Activated naive CD8-positive, alpha-beta T cell treated with anti-CD3 and anti-CD28 coated beads, Interleukin-2, amount 10 ng/mL, durations not matched to agents 7 days and 5 days (primary cell): Measurements from ENCODE around the gene TRPM4. TPM values are rescaled to one million over a fixed set of nuclear protein-coding genes. Genes with fewer than 3 reads are reported as not detected.

Experiments
- ATAC-seq: fragments of 150-1000 bp; cut with Tn5 transposase; one replicate; pipeline ENCODE4 v1.10.0; 2021; ENCODE audit warnings: low read depth, moderate library complexity
- POLR2A ChIA-PET: fragments of 350-600 bp; sonication (Branson Sonifier 250); formaldehyde crosslinking; loops from one replicate; lab custom pipeline; 2021; ENCODE audit warnings: antibody characterized with exemption; lab: Charles Lee
- DNase-seq: peaks from one replicate; pipeline ENCODE4 v3.0.0; 2021
- H3K27ac Mint-ChIP-seq: one replicate; pipeline ENCODE4 v1.8.0; 2022; ENCODE audit warnings: mild to moderate bottlenecking, mixed read lengths
- H3K27me3 Mint-ChIP-seq: one replicate; pipeline ENCODE4 v1.8.0; 2022; ENCODE audit warnings: mild to moderate bottlenecking, moderate library complexity, mixed read lengths
- H3K36me3 Mint-ChIP-seq: one replicate; pipeline ENCODE4 v1.8.0; 2021; ENCODE audit warnings: mild to moderate bottlenecking, mixed read lengths
- H3K4me1 Mint-ChIP-seq: one replicate; pipeline ENCODE4 v1.8.0; 2021; ENCODE audit warnings: mixed read lengths
- H3K4me3 Mint-ChIP-seq: one replicate; pipeline ENCODE4 v1.8.0; 2022; ENCODE audit warnings: mild to moderate bottlenecking, moderate library complexity, mixed read lengths
- H3K9me3 Mint-ChIP-seq: one replicate; pipeline ENCODE4 v1.8.0; 2021; ENCODE audit warnings: mixed read lengths
- total RNA-seq, 2 experiments: library from RNA; stranded (reverse); gene quantifications; one replicate each; pipeline ENCODE4 v1.2.3, GENCODE V29; 2021

The TRPM4 gene
- total RNA-seq, 2 experiments from 2014 or later, result 0.19 to 0.34 TPM

- no peak overlapping the region for H3K27ac Mint-ChIP-seq
- DNase-seq (no peak), ATAC-seq (no peak)
- H3K4me3 Mint-ChIP-seq, result peak overlapping the region; percentile 85
- POLR2A ChIA-PET, result no interaction called here
- H3K27me3 Mint-ChIP-seq, result peaks cover 72% of the 10 kb centered on the region
- H3K4me1 Mint-ChIP-seq, result peaks cover 20% of the 10 kb centered on the region
- no peaks in the 10 kb centered on the region for H3K36me3 Mint-ChIP-seq
- H3K9me3 Mint-ChIP-seq, result no peaks in the 10 kb centered on the region
These were observed 7.9 kb upstream of the TRPM4 start for GRCh38 chr19:49149652-49150105.

DNA sequence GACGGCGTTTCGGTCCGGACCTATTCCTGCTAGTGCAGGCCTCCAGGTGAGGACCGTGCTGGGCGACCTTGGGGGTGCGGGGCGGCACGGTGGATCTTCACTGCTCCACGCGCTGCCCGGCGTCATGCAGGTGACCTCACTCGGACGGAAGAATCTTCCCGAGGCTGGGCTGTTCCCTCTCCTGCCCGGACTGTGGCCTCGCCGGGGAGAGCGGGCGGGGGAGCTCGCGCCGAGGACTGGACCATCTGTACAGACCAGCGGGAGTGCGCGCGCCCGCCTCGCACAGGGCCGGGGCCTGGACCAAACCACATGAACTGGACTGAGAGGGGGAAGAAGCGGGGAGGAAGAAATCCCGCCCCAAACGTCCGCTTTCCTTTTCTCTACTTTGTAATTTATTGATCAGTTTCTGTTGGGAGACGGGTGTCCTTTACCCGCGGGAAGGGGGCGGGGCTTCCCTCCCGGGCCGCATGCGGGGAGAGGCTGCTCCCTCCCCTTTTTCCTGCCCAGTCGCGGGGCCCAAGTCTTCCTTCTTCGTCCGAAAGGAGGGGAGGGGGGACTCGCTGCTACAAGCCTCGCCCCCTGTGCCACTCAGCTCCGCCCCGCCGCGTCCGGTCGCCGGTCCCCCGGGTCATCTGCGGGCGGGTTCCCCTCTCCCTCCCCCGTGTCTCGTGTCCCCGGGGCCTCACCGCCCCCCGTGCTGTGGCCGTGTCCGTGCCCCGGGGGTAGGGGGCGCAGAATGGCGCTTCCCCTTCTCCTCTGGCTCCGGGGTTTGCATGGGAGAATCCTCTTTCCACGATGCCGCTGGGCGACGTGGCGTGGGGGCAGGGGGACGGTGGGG lies 7.3 kb upstream of the TRPM4 start:
- Mint-ChIP-seq H3K4me1 (peaks cover 20% of the 10 kb centered on the region), H3K27ac (peak overlapping the region; percentile 54), H3K9me3 (no peaks in the 10 kb centered on the region), H3K4me3 (peak overlapping the region; percentile 85), H3K27me3 (peaks cover 72% of the 10 kb centered on the region), H3K36me3 (no peaks in the 10 kb centered on the region)
- ATAC-seq, result peak; percentile 13
- POLR2A ChIA-PET, result interaction anchor here (0.5 to 0.6 kb wide), 2 partner anchors 76 to 660 kb away, joined by 4 read pairs; no protein-coding TSS in a partner anchor
- peak; percentile 66 for DNase-seq

DNA sequence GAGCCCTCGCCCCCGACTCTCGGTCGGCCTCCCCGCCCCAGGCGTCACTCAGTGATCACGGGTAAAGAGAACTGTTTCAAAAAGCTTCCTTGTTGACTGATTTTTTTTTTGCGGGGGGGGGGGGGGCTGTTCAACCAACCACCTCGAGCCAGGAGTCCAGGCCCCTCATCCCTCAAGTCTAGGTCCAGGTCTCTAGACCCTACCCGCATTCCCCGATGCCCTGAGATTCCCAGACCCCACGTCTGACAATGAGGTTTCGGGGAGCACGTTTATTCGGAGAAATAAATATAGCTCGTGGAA lies 6.7 kb upstream of the TRPM4 start:
- H3K9me3 Mint-ChIP-seq, result no peaks in the 10 kb centered on the region
- ATAC-seq (no peak), DNase-seq (no peak)
- H3K27me3 Mint-ChIP-seq, result peaks cover 70% of the 10 kb centered on the region
- H3K4me1 Mint-ChIP-seq, result peaks cover 16% of the 10 kb centered on the region
- H3K4me3 Mint-ChIP-seq, result peak overlapping the region; percentile 85
- no peak overlapping the region for H3K27ac Mint-ChIP-seq
- H3K36me3 Mint-ChIP-seq, result no peaks in the 10 kb centered on the region
- POLR2A ChIA-PET, result no interaction called here

GRCh38 chr19:49151267-49152118 lies 6.1 kb upstream of the TRPM4 start:
- peaks cover 12% of the 10 kb centered on the region for H3K4me1 Mint-ChIP-seq
- H3K36me3 Mint-ChIP-seq, result no peaks in the 10 kb centered on the region
- ATAC-seq, result no peak
- DNase-seq, result peak; percentile 63
- H3K9me3 Mint-ChIP-seq, result no peaks in the 10 kb centered on the region
- H3K27ac Mint-ChIP-seq, result no peak overlapping the region
- POLR2A ChIA-PET, result interaction anchor here (1.1 kb wide), 1 partner anchor 25 kb away, joined by 4 read pairs; no protein-coding TSS in a partner anchor
- H3K4me3 Mint-ChIP-seq, result no peak overlapping the region
- H3K27me3 Mint-ChIP-seq, result peaks cover 69% of the 10 kb centered on the region

- ATAC-seq (no peak), DNase-seq (no peak)
- POLR2A ChIA-PET, result interaction anchor here (1.1 kb wide), 1 partner anchor 24 kb away, joined by 4 read pairs; no protein-coding TSS in a partner anchor
These were observed 5.5 kb upstream of the TRPM4 start for GRCh38 chr19:49152119-49152550.

GRCh38 chr19:49153167-49153809 lies 4.3 kb upstream of the TRPM4 start:
- H3K27me3 Mint-ChIP-seq, result peaks cover 64% of the 10 kb centered on the region
- POLR2A ChIA-PET, result no interaction called here
- H3K27ac Mint-ChIP-seq, result peak overlapping the region; percentile 73

More at GRCh38 chr19:49152119-49152550, 5.5 kb upstream of the TRPM4 start:
- Mint-ChIP-seq H3K4me3 (no peak overlapping the region), H3K9me3 (no peaks in the 10 kb centered on the region), H3K27me3 (peaks cover 65% of the 10 kb centered on the region), H3K27ac (no peak overlapping the region), H3K36me3 (no peaks in the 10 kb centered on the region), H3K4me1 (peaks cover 12% of the 10 kb centered on the region)

DNA sequence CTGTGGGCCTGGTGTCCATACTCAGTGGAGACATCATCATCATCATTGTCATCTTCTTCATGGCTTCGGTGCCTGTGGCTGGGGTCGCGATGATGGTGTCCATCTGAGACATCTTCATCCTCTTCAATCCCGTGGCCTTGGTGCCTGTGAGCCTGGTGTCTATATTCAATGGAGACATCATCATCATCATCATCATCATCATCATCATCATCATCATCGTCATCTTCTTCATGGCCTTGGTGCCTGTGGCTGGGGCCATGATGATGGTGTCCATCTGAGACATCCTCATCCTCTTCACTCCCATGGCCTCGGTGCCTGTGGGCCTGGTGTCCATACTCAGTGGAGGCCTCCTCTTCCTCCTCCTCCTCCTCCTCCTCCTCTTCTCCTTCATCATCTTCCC lies 3.3 kb upstream of the TRPM4 start:
- Mint-ChIP-seq H3K27ac (no peak overlapping the region), H3K9me3 (no peaks in the 10 kb centered on the region), H3K36me3 (no peaks in the 10 kb centered on the region), H3K27me3 (peaks cover 60% of the 10 kb centered on the region), H3K4me1 (peaks cover 12% of the 10 kb centered on the region), H3K4me3 (no peak overlapping the region)
- ATAC-seq (no peak), DNase-seq (no peak)
- POLR2A ChIA-PET, result no interaction called here

More at GRCh38 chr19:49153167-49153809, 4.3 kb upstream of the TRPM4 start:
- H3K9me3 Mint-ChIP-seq, result no peaks in the 10 kb centered on the region
- H3K36me3 Mint-ChIP-seq, result no peaks in the 10 kb centered on the region
- H3K4me3 Mint-ChIP-seq, result no peak overlapping the region
- DNase-seq (no peak), ATAC-seq (no peak)
- peaks cover 13% of the 10 kb centered on the region for H3K4me1 Mint-ChIP-seq

DNA sequence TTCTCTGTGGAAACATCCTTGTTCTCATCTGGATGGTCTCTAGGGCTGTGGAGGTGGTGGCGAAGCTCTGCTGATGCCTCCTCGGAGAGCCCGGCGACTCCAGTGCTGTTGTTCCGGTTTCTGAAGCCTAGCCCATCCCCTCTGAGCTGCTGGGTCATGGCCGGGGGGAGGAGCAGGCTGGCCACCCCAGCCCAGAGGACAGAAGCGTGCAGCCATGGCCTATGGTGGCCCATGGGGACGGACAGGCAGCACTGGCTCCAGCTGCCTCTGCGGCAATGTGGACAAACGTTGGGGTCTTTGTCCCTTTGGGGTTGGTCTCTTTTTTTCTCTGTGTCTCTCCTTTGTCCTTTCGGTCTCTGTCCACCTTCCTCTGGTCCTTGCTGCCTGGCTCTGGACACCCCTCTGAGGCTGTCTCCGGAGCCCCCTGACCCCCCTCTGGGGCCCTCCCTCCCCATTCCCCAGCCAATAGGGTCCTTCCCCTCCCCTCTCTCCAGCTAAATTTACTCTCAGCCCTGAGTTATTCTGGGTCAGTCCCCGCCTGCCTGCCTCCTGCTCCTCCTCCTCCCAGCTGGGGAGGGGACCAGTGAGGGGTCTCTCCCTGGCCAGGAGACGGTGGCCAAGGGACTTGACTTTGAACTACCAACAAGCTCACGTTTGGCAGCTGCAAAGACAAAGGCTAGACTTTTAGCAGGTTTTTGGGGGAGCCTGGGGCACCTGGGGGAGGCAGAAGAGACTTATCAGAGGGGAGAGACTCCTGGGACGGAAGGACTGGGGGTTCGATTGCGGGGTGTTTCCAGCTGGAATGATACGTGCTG lies 2.4 kb upstream of the TRPM4 start, which contains the start of gene HRC:
HRC (minus strand) TSS at position 392 of the 815 bp plus-strand sequence; CDS start at position 233, 159 bp downstream.
- Mint-ChIP-seq H3K9me3 (no peaks in the 10 kb centered on the region), H3K4me1 (peaks cover 11% of the 10 kb centered on the region), H3K36me3 (no peaks in the 10 kb centered on the region), H3K27ac (no peak within 1 kb of the TSS), H3K27me3 (peaks cover 51% of the 10 kb centered on the region), H3K4me3 (no peak within 1 kb of the TSS)
- DNase-seq (no peak), ATAC-seq (no peak)
- POLR2A ChIA-PET, result interaction anchor here (0.8 kb wide), 1 partner anchor 22 kb away, joined by 4 read pairs; no protein-coding TSS in a partner anchor

DNA sequence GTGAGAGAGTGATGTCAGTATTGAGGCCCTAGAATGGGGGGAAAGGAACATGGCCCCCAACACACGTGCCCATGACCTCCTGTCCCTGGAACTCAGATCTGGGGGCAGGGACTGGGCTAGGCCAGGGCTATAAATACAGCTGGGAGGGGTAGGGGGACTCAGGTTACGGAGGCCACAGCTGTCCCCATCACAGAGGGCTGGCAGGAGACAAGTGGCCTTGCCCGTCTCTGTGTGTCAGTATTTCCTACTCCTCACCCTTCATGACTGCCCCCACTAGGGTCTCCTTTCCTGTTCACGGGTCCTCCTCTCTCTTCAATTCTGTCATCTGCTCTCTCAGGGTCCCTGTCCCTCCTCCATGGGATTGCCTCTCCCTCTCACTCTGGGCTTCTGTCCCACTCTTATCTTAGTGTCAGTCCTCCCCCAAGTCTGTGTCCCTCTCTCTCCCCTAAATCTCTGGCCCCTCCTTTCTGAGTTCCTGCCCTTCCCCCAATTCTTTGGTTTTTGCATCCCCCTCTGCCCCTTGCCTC lies 1.7 kb upstream of the TRPM4 start:
- POLR2A ChIA-PET, result no interaction called here
- no peaks in the 10 kb centered on the region for H3K36me3 Mint-ChIP-seq
- DNase-seq, result no peak
- peaks cover 52% of the 10 kb centered on the region for H3K27me3 Mint-ChIP-seq
- H3K4me3 Mint-ChIP-seq, result no peak overlapping the region
- H3K4me1 Mint-ChIP-seq, result peaks cover 10% of the 10 kb centered on the region
- H3K9me3 Mint-ChIP-seq, result no peaks in the 10 kb centered on the region
- H3K27ac Mint-ChIP-seq, result no peak overlapping the region
- ATAC-seq, result no peak

DNA sequence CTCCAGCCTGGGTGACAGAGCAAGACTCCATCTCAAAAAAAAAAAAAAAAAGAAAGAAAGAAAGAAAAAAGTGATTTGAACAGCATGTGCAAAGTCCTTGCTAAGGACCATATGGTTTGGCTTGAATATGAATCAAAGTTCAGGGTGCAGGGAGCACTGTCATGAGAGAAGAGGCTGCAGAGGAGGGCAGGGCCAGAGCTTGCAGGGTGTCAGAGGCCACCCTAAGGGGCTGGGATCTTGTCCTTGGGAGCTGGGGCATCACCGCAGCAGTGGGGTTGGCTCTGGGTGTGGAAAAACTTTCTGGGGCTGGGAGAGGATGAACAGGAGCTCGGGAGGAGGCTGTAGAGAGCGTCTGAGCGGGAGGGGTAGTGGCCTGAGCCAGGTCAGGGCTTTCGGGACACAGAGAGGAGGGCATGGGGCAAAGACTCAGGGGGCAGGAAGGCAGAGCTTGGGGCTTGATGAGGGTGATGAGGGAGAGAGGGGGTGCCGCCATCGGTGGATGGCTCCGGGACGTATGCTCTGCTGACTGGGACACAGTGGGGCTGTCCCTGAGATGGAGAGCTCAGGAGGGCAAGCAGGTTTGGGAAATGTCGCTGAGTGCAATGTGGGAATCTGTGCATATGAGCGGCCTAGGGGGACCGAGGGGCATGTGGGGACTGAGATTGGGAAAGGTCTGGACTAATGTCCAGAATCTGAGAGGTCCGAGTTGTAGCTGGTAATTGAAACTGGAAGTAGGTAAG lies 3.0 kb downstream of the TRPM4 start:
- Mint-ChIP-seq H3K27me3 (peaks cover 36% of the 10 kb centered on the region), H3K27ac (no peak overlapping the region)
- POLR2A ChIA-PET, result no interaction called here

GRCh38 chr19:49161987-49162386 lies 4.4 kb downstream of the TRPM4 start:
- no peaks in the 10 kb centered on the region for H3K9me3 Mint-ChIP-seq
- no peak for ATAC-seq
- DNase-seq, result no peak
- H3K27me3 Mint-ChIP-seq, result peaks cover 30% of the 10 kb centered on the region
- no peak overlapping the region for H3K27ac Mint-ChIP-seq
- H3K36me3 Mint-ChIP-seq, result no peaks in the 10 kb centered on the region
- H3K4me3 Mint-ChIP-seq, result no peak overlapping the region
- POLR2A ChIA-PET, result no interaction called here
- H3K4me1 Mint-ChIP-seq, result peaks cover 4% of the 10 kb centered on the region

More for the DNA sequence above, 3.0 kb downstream of the TRPM4 start:
- no peak for ATAC-seq
- Mint-ChIP-seq H3K36me3 (no peaks in the 10 kb centered on the region), H3K4me3 (no peak overlapping the region), H3K4me1 (peaks cover 4% of the 10 kb centered on the region), H3K9me3 (no peaks in the 10 kb centered on the region)
- DNase-seq, result no peak
